Endothelial cell of umbilical vein (primary cell): Measurements from ENCODE around the gene CARD16. TPM values are rescaled to one million over a fixed set of nuclear protein-coding genes. Genes with fewer than 3 reads are reported as not detected.
"Not testable (repeated sequence)": the region's sequence is repeated elsewhere in the genome, so short reads cannot be mapped to it uniquely, and the experiment has no call there.

Experiments used
- BruUV-seq: library from RNA; stranded (reverse); fragments of 400-500 nt; replicated peaks from 2 replicates; lab custom pipeline; 2021; lab: Mats Ljungman, UMichigan
- CTCF ChIA-PET: fragments of 300-600, 350-600 bp; sonication (Branson Sonifier 250); formaldehyde crosslinking; loops from one replicate; lab custom pipeline; 2021; ENCODE audit warnings: antibody characterized with exemption, inconsistent platforms; lab: Charles Lee
- POLR2A ChIA-PET: fragments of 300-600, 350-600 bp; sonication (Branson Sonifier 250); formaldehyde crosslinking; loops from one replicate; lab custom pipeline; 2021; ENCODE audit warnings: antibody characterized with exemption, inconsistent platforms; lab: Charles Lee
- DNase-seq: peaks from one replicate; pipeline ENCODE4 v3.0.0-alpha.2; 2011; ENCODE audit warnings: low read depth, low spot score
- FAIRE-seq: peaks from 2 replicates; lab custom pipeline; 2011; peaks lifted over from hg19 to GRCh38; lab: Jason Lieb, UNC
- H2AFZ ChIP-seq: 2 replicates; pipeline ENCODE4 v1.6.0; 2012; ENCODE audit warnings: low read depth, low read length, control low read depth, inconsistent platforms
- H3K27ac ChIP-seq: 2 replicates; pipeline ENCODE4 v1.5.1; 2011; ENCODE audit warnings: low read depth, mild to moderate bottlenecking, control low read depth, low read length, moderate library complexity; ENCODE audit not compliant: insufficient read depth
- H3K27me3 ChIP-seq, 2 experiments: 2 replicates each; pipeline versions ENCODE4 v1.6.0 to v1.6.1; 2011; ENCODE audit warnings: low read length in 2 of 2, mixed read lengths in 1 of 2; ENCODE audit not compliant: control insufficient read depth in 2 of 2, insufficient read depth in 2 of 2
- H3K36me3 ChIP-seq, 2 experiments: 2 replicates in 1 of 2; 3 replicates in 1 of 2; pipeline ENCODE4 v1.5.1; 2011; ENCODE audit warnings: low read length in 2 of 2, mild to moderate bottlenecking in 1 of 2, moderate library complexity in 1 of 2; ENCODE audit not compliant: control insufficient read depth in 2 of 2, insufficient read depth in 2 of 2; ENCODE audit errors: extremely low read depth in 1 of 2
- H3K4me1 ChIP-seq: 3 replicates; pipeline ENCODE4 v1.5.1; 2011; ENCODE audit warnings: mild to moderate bottlenecking, low read length; ENCODE audit not compliant: control insufficient read depth, insufficient read depth; ENCODE audit errors: extremely low read depth
- H3K4me2 ChIP-seq: 2 replicates; pipeline ENCODE4 v1.6.1; 2011; ENCODE audit warnings: low read length, control low read depth, mixed read lengths; ENCODE audit not compliant: insufficient read depth
- H3K4me3 ChIP-seq, 3 experiments: fragments of 200-600 bp in 1 of 3; sonication (generic), shearing (Covaris generic) in 1 of 3; replicated peaks in 1 of 3; 2 replicates each; pipeline ENCODE4 v1.5.1; 2011 to 2016; ENCODE audit warnings: control low read depth in 3 of 3, low read length in 3 of 3, mild to moderate bottlenecking in 2 of 3, inconsistent platforms in 1 of 3, low read depth in 1 of 3, moderate library complexity in 1 of 3; ENCODE audit not compliant: insufficient read depth in 1 of 3
- H3K79me2 ChIP-seq: 2 replicates; pipeline ENCODE4 v1.6.0; 2012; ENCODE audit warnings: low read length, inconsistent platforms; ENCODE audit not compliant: control insufficient read depth, insufficient read depth
- H3K9ac ChIP-seq: replicated peaks from 2 replicates; pipeline ENCODE3; 2011; ENCODE audit warnings: low read length, control low read depth; ENCODE audit not compliant: insufficient read depth; ENCODE audit errors: extremely low read depth
- H3K9me1 ChIP-seq: replicated peaks from 3 replicates; pipeline ENCODE4 v1.6.0; 2011; ENCODE audit warnings: mild to moderate bottlenecking, low read length; ENCODE audit not compliant: control insufficient read depth, insufficient read depth; ENCODE audit errors: extremely low read depth
- H3K9me3 ChIP-seq: replicated peaks from 2 replicates; pipeline ENCODE4 v1.5.1; 2012; ENCODE audit warnings: low read length, inconsistent platforms; ENCODE audit not compliant: control insufficient read depth, insufficient read depth
- H4K20me1 ChIP-seq: replicated peaks from 2 replicates; pipeline ENCODE3; 2011; ENCODE audit warnings: mild to moderate bottlenecking, low read length; ENCODE audit not compliant: control insufficient read depth, insufficient read depth; ENCODE audit errors: extremely low read depth
- FOS ChIP-seq: IDR thresholded peaks from 2 replicates; pipeline ENCODE4 v1.6.1; 2011; ENCODE audit warnings: mild to moderate bottlenecking, low read length, moderate library complexity, borderline replicate concordance; ENCODE audit not compliant: insufficient read depth
- JUN ChIP-seq: IDR thresholded peaks from 2 replicates; pipeline ENCODE4 v1.6.1; 2011; ENCODE audit warnings: borderline replicate concordance, low read depth; ENCODE audit not compliant: insufficient read length, insufficient read depth
- MAX ChIP-seq: IDR thresholded peaks from 2 replicates; pipeline ENCODE4 v1.6.1; 2011; ENCODE audit not compliant: insufficient read depth, insufficient read length
- MYC ChIP-seq: IDR thresholded peaks from one replicate; pipeline ENCODE4 v1.6.1; 2011; ENCODE audit warnings: mild to moderate bottlenecking, low read depth, low read length
- POLR2A ChIP-seq: IDR thresholded peaks from 2 replicates; pipeline ENCODE4 v1.6.1; 2012; ENCODE audit warnings: low read depth, mild to moderate bottlenecking, control low read depth, low read length
- dilution Hi-C: fragments of 300-500 bp; cut with MboI; formaldehyde crosslinking; loops from one replicate; pipeline ENCODE4 v1.15.0; 2019; ENCODE audit warnings: low sequenced_read_pairs; ENCODE audit not compliant: extremely low pct_ligation_motif_present
- intact Hi-C: fragments of 100-400 bp; cut with micrococcal nuclease; formaldehyde crosslinking; loops from one replicate; pipeline ENCODE4 v1.10.0; 2022
- polyA plus RNA-seq, 4 experiments: library from polyadenylated mRNA; depleted of rRNA in 3 of 4; stranded (reverse) in 3 of 4; unstranded in 1 of 4; fragments of >200 nt; gene quantifications; 2 replicates each; pipeline versions ENCODE4 v1.2.1 to v1.2.3, GENCODE V29; 2011 to 2012; ENCODE audit warnings: missing spikeins in 1 of 4
- total RNA-seq: library from RNA; stranded (reverse); gene quantifications from 2 replicates; pipeline ENCODE4 v1.2.3, GENCODE V29; 2021

CARD16 gene
- total and polyA plus RNA-seq, 2 donors (not counting 3 experiments of a cell fraction or from before 2014, with no cell fraction given): 26.8 to 76.6 TPM

GRCh38 chr11:105034813-105035620 lies 10.1 kb downstream of the CARD16 start, which contains the start of gene CASP1:
Gene CASP1 (minus strand): TSS chr11:105035144. CDS start chr11:105035113, 31 bp downstream.
- peak; percentile 67 for DNase-seq
- CTCF ChIA-PET: interaction anchor here (0.6 to 1.2 kb wide), 3 partner anchors 12 to 828 kb away, joined by 3 to 6 read pairs (median 6); no protein-coding TSS in a partner anchor
- intact Hi-C loops: no loop called here
- Histone ChIP-seq H3K27me3 (no peaks in the 10 kb centered on the region), H3K27ac (no peak within 1 kb of the TSS), H3K36me3 (no peaks in the 10 kb centered on the region), H3K4me3 (peak within 1 kb of the TSS in 2 of 3 experiments; percentile 36 to 40), H3K9me1 (no peaks in the 10 kb centered on the region), H3K4me1 (peaks cover 2% of the 10 kb centered on the region), H3K4me2 (peak within 1 kb of the TSS; percentile 54), H4K20me1 (no peaks in the 10 kb centered on the region), H2AFZ (peak within 1 kb of the TSS; percentile 95), H3K9ac (peak within 1 kb of the TSS; percentile 30), H3K9me3 (no peaks in the 10 kb centered on the region), H3K79me2 (no peaks in the 10 kb centered on the region)
- POLR2A ChIA-PET: no interaction called here
- peak; percentile 73 for FAIRE-seq
- dilution Hi-C loops: no loop called here
- TF ChIP-seq MAX (no peak), MYC (no peak), FOS (no peak), JUN (no peak), POLR2A (no peak)
- BruUV-seq: no TSS peak

- Histone ChIP-seq H3K4me2 (peak overlapping the region; percentile 54), H2AFZ (peak overlapping the region; percentile 95)
- dilution Hi-C loops, H3K9me1 ChIP-seq, H3K27ac ChIP-seq, intact Hi-C loops, H4K20me1 ChIP-seq, POLR2A ChIA-PET, H3K27me3 ChIP-seq, H3K79me2 ChIP-seq, DNase-seq, H3K9me3 ChIP-seq, H3K36me3 ChIP-seq, H3K9ac ChIP-seq, H3K4me3 ChIP-seq, FAIRE-seq, BruUV-seq, H3K4me1 ChIP-seq: not testable (repeated sequence)
- CTCF ChIA-PET: interaction anchor here (1.7 kb wide), 1 partner anchor 13 kb away, joined by 4 read pairs; no protein-coding TSS in a partner anchor
Observed at GRCh38 chr11:105034388-105034787, 10.7 kb downstream of the CARD16 start.
